Tongue (tissue), 3 donors: ENCODE measurements around the gene CBX5. TPM values are rescaled to one million over a fixed set of nuclear protein-coding genes. Genes with fewer than 3 reads are reported as not detected.
"Not testable (repeated sequence)": the region's sequence is repeated elsewhere in the genome, so short reads cannot be mapped to it uniquely, and the experiment has no call there.

Source experiments
- DNase-seq: peaks from one replicate; pipeline ENCODE4 v3.0.0-alpha.2; 2015
- small RNA-seq: library from RNA; depleted of rRNA; stranded (forward); fragments of <200 nt; gene quantifications from one replicate; pipeline ENCODE3, GENCODE V24; 2014; ENCODE audit warnings: low replicate concordance
- total RNA-seq: library from RNA; depleted of rRNA; stranded (reverse); fragments of >200 nt; gene quantifications from one replicate; pipeline ENCODE4 v1.2.3, GENCODE V29; 2014

Gene CBX5
- total RNA-seq, 1 donor from 2014 or later = 77.2 TPM

DNA sequence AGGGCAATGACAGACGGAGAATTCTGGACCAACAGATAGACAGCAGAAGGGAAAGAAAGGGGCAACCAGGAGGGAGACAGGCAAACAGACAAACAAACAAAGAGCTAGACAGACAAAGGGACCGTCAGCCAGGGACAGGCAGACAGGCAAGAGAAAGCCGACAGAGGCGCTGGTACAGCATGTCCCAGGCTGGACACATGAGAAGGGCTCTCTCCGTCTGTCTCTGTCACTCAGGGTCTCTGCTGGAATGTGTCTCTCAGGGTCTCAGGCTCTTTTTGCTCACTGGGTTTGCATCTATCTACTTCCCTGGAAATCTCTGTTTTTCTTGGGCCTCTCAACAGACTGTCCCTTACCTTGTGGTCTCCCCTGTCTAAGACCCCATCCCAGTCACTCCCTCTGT lies 82.9 kb downstream of the CBX5 start:
- peak; percentile 92 for DNase-seq

DNA sequence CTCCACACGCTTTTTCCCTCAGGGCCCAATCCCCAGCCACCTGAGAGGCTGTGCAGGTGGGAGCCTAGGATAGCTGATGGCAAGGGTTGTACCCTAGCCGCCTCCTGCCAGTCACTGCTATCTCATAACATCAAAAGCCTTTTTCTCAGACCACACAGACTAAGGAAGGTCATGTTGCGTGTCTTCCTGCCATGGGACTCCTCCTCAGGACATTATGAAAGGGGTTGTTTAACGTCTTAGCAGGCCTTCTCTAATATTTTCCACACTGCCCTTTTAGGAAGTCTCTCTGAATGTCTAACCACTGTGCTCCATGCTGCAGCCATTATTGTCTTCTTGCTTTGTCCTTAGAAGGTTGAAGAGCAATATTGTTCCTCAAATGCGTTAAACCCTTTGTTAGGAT lies 83.5 kb downstream of the CBX5 start:
- DNase-seq = peak; percentile 12

DNA sequence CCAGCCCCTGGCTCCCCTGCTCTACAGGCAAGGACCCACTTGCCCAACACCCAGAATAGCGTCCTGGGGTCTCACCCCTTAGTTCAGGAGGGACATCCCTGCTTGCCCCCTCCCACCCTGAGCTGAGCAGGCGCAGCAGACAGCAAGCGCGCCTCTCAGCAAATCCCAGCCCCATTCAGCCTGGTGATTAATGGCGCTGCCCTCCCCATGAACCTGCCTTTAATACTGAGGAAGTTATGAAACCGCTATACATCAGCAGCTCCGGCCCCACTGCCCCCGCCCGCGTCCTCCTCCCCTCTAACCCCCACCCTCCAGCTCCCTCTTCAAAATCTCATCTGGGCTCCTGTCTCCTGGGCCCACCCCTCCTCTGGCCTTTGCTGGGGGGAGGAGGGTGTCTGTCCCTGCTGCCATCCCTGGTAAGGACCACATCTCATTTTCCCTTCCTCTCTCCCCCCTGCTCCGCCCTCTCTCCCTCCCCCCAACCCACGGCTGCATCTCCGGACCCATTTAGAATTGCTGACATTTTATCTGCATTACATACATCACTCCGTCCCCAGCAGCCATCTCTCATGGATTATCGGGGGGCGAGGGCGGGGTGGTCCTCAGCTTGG lies 84.1 kb downstream of the CBX5 start:
- DNase-seq = peak; percentile 57

DNA sequence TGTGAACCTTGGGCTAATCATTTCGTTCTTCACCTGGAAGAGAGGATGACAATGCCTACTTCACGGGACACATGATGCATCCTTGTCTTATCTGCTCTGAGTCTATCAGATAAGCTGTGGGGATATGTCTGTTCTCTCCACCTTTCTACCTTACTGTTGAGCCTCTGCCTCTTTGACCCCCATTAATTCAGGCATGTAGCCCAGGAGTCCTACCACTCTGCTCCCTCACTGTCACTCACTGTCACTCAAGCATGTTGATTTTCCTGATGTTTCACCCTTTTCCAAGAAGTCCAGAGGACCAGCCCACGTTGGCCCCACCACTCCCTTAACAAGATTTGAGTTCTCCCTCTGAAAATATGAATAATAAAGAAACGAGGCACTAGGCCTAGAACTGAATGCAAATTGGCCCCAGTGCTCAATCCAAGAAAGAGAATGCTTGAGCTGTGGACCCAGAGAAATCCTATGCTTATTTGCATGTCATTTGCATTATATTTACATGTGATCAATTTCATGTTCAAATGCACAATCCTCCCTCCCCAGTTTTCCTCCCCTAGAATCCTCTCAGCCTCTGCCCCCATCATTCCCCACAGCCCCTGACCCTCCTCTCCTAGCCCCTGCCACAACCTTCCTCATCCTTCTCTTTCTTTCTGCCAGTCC lies 84.7 kb downstream of the CBX5 start:
- DNase-seq = no peak

DNA sequence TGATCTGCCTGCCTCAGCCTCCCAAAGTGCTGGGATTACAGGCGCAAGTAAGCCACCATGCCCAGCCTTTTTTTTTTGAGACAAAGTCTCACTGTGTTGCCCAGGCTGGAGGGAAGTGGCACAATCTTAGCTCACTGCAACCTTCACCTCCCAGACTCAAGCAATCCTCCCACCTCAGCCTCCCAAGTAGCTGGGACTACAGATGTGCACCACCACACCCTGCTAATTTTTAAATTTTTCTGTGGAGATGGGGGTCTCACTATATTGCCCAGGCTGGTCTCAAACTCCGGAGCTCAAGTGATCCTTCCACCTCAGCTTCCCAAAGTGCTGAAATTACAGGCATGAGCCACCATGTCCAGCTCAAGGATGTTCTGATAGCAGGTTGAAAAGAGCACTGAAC lies 85.3 kb downstream of the CBX5 start:
- DNase-seq = not testable (repeated sequence)

DNA sequence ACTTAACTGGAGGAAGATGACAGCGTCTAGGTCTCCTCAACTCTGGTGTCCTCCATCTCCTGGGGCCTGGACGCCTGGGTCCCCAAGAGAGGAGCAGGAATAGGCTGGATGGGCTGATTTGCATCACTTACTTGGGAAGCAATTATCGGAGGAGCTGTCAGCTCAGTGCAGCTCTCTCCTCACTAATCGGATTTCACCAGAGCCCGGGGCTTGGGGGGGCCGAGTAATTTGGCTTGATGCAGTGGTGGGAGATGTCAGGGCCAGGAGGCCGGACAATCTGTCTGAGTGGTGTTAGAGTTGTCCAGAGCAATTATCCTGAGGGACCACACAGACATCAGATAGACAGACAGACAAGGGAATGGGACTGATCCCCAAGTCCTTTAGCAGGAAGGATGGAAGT lies 86.5 kb downstream of the CBX5 start:
- no peak for DNase-seq

DNA sequence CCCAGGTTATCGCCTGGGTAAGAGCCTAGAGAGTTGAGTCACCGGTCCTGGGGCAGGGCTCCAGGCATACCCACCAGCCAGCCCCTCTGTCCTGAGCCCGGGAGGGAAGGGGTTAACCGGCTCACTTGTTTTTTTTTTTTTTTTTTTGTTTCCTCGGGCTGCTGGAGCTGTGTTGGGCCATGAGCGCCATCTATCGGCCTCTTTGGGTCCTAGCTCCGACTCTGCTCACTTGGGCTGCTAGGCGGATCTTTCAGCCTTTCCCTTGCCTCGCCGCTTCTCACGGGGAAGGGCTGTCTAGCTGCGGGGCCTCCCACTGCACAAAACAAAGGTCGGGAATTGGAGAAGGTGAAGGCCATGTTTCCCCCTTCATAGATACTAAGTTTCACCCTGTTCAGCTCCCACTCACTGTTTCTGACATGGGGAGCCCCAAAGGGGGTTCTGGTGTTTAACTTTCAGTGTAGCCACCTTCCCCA lies 88.3 kb downstream of the CBX5 start:
- DNase-seq = peak; percentile 95

DNA sequence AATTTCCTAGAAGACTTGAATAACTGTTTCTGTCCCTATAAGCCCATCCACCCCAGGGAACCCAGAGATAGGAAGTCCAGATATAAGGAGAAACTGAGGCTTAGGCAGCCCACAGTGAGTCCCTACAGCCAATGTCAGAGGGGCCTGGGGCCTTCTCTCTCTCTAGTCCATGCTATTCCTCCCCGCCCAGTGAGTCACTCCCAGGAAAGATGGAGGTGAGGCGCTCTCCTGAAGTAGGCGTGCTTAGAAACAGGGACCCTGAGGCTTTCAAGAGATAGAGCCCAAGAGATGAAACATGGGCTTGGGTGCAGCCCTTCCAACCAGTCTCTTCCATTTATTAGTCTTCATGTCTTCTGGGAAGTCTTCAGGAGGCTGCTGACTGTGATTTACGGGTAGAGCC lies 88.8 kb downstream of the CBX5 start:
- DNase-seq = no peak

DNA sequence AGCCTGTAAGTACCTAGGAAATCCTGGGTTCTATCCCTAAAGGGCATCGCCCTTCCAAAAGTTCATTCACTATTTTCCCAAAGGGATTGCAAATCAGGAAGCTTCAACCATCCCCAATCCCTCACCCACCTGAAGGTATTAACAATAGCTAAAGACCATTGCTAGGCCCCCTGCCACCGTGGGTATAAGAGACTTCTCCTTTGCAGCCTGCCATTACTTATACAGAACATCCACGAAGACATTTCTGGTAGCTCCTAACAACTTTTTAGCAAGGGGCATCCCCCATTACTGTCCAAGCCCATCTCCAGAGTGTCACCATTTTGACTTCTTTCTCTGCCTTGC lies 90.8 kb downstream of the CBX5 start:
- DNase-seq = no peak

DNA sequence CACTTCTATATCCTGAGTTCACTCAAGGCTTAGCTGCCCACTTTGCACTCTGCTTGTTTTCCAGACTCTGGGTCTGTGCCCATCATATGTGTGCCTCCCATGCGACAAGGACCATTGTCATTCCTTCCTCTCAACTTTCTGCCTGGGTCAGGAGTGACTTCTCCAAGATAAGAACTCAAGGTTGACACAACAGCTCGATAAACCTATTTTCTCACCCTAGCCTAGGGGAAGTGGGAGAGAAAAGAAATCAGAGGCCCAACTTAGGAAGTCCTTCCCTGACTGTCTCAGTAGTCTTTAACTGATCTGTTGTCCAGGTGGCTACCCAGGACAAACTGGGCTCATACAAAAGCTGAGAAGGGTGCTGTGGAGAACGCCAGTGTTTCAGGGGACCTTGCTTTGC lies 92.8 kb downstream of the CBX5 start:
- DNase-seq = no peak

DNA sequence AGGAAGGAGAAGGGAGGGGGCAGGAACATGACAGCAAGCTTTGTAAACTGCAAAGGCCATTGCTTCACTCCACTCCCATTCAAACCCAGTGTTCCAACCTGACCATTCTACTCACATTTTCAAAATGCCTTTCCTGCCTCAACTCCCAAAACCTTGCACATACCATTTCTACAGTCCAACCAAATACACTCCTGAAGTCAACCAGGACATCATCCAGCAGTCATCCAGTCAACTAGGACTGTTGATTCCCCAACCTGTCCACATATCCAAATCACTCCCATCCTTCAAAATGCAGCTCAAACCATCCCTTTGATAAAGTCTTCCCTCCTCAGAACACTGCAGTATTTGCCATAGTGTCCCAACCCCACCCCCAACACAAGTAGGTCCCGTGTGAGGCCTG lies 94.0 kb downstream of the CBX5 start:
- no peak for DNase-seq

DNA sequence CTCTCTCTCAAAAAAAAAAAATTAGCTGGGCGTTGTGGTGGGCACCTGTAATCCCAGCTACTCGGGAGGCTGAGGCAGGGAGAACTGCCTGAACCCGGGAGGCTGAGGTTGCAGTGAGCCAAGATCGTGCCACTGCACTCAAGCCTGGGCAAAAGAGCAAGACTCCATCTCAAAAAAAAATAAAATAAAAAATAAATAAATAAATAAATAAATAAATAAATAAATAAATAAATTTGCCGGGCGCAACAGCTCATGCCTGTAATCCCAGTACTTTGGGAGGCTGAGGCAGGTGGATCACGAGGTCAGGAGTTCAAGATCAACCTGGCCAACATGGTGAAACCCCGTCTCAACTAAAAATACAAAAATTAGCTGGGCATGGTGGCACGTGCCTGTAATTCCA lies 94.6 kb downstream of the CBX5 start:
- not testable (repeated sequence) for DNase-seq

DNA sequence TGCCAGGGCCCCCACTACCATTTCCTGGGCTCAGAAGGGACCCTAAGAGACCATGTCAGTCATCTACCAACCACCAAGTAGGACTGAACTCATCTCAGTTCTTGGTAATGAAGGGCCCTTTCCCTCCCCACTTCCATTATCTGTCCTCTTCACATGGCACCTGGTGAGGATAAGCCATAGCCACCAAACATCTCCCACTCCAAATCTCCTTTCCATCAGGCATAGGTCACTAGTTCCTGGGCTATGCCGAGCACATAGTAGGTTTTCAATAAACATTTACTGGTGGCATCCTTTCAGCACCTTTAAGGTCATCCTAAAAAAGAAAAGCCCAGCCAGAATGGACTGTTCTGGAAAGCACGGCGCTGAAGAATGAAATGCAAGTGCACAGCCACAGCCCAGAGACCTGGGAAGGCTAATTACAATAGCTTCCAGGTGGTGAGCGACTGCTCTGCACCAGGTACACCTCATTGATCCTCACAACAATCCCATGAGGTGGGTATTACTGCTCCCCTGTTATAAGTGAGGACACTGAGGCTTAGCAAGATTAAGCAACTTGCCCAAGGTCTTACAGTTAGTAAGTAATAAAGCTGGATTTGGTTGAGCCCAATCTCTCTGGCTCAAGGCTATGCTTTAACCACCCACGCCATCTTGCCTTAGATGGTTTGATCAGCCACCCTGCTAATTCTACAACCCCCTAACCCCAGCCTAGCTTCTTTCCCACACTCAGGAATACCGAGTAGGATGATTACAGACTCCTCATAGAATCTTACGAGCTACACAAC lies 95.7 kb downstream of the CBX5 start:
- no peak for DNase-seq

DNA sequence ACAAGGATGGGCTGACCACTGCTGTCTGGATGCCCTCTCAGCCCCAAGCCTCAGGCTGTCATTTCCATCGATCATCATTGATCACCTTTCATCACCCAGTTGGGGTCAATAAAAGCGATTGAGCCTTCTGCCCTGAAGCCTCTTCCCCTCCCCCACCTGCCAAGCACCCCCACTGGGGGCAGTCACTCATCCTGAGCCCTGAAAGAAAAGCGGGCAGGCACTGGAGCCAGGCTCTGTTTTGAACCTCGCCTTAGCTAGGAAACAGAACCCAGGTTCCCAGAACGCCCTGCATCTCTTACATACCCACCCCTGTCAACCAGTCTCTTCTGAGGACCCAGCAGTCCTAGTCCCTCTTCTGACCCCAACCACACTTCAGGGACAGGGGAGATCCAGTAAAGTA lies 96.9 kb downstream of the CBX5 start:
- no peak for DNase-seq

DNA sequence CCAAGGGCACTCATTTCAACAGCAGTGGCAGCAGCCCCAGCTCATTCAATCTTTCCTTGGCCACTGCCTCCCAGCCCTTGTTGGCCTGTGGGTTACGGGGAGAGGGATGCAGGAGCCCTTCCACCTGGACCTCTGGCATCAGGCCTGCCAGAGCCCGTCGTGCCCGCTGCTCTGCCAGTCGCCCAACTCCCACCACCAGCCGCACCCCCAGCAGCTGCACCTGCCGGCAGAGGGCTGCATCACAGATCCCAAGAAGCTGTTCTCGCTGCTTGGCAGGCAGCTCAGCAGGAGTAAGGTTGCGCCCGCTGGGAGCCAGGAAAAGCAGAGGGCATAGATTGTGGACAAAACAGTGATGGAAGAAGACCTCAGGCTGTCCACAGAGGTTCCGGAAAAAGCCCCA lies 97.8 kb downstream of the CBX5 start:
- DNase-seq = no peak

Small RNAs within 50 kb of the gene (small RNA-seq; reads per million reads assigned to genes)
- gene RN7SL390P (not detected), gene RNU6-950P (not detected)

Other genes with a start within 250 kb of the CBX5 start
- not detected for gene HOXC5, start 247.1 kb downstream of the CBX5 start, total RNA-seq
- gene HOXC4, start 226.3 kb downstream of the CBX5 start, total RNA-seq = 0.21 TPM
- gene SMUG1, start 91.1 kb downstream of the CBX5 start, total RNA-seq = 22.1 TPM
- 618 TPM for gene HNRNPA1, start 604 bp upstream of the CBX5 start, total RNA-seq
- 4.3 TPM for gene NFE2, start 20.9 kb upstream of the CBX5 start, total RNA-seq
- 147 TPM for gene COPZ1, start 45.0 kb upstream of the CBX5 start, total RNA-seq
- gene GPR84, start 84.4 kb upstream of the CBX5 start, total RNA-seq = not detected
- 30.4 TPM for gene ZNF385A, start 104.6 kb upstream of the CBX5 start, total RNA-seq
- 112 TPM for gene ITGA5, start 139.1 kb upstream of the CBX5 start, total RNA-seq
- not detected for gene GTSF1, start 193.5 kb upstream of the CBX5 start, total RNA-seq
- gene NCKAP1L, start 217.6 kb upstream of the CBX5 start, total RNA-seq = 2.7 TPM